BJ (cell line): ENCODE measurements around the gene SNTN. TPM values are rescaled to one million over a fixed set of nuclear protein-coding genes. Genes with fewer than 3 reads are reported as not detected.

Source experiments
- CTCF ChIA-PET: fragments of 350-600 bp; formaldehyde crosslinking; extraction: SDS; loops from one replicate; lab custom pipeline; 2021; ENCODE audit warnings: antibody characterized with exemption, inconsistent platforms; lab: Yijun Ruan, JAX
- POLR2A ChIA-PET: fragments of 300-600 bp; sonication (Branson Sonifier 250); formaldehyde crosslinking; extraction: SDS; loops from one replicate; lab custom pipeline; 2021; ENCODE audit warnings: antibody characterized with exemption; lab: Charles Lee
- DNase-seq: peaks from one replicate; pipeline ENCODE4 v3.0.0-alpha.2; 2011; ENCODE audit warnings: low read depth
- H3K27me3 ChIP-seq: 2 replicates; pipeline ENCODE4 v1.6.0; 2011; ENCODE audit warnings: low read length; ENCODE audit not compliant: control insufficient read depth, insufficient read depth
- H3K36me3 ChIP-seq: 2 replicates; pipeline ENCODE4 v1.5.1; 2011; ENCODE audit warnings: low read length; ENCODE audit not compliant: control insufficient read depth, insufficient read depth
- H3K4me3 ChIP-seq: 2 replicates; pipeline ENCODE4 v1.5.1; 2011; ENCODE audit warnings: low read depth, mild to moderate bottlenecking, control low read depth, low read length
- CTCF ChIP-seq: IDR thresholded peaks from 2 replicates; pipeline ENCODE4 v1.5.1; 2011; ENCODE audit warnings: low read depth, mild to moderate bottlenecking, control low read depth, inconsistent platforms, low read length, moderate library complexity; ENCODE audit not compliant: insufficient read depth
- polyA plus RNA-seq: library from polyadenylated mRNA; depleted of rRNA; stranded (reverse); fragments of >200 nt; gene quantifications from 2 replicates; pipeline ENCODE4 v1.2.3, GENCODE V29; 2011

SNTN gene
- polyA plus RNA-seq, 1 experiment: not detected

- Histone ChIP-seq H3K36me3 (no peaks in the 10 kb centered on the region), H3K27me3 (peaks cover 1% of the 10 kb centered on the region; the same call in 1 of the 2 replicates), H3K4me3 (no peak overlapping the region)
- CTCF ChIA-PET: no interaction called here
- POLR2A ChIA-PET: no interaction called here
- DNase-seq: no peak
- no peak for TF ChIP-seq CTCF
These were observed 2.5 kb downstream of the SNTN start for GRCh38 chr3:63654931-63655330.

GRCh38 chr3:63655519-63655918, 3.0 kb downstream of the SNTN start:
- TF ChIP-seq CTCF: no peak
- no peak overlapping the region for H3K4me3 ChIP-seq
- ChIA-PET POLR2A (no interaction called here), CTCF (no interaction called here)
- peak; percentile 89 for DNase-seq
- no peaks in the 10 kb centered on the region for H3K36me3 ChIP-seq
- peaks cover 1% of the 10 kb centered on the region; the same call in 1 of the 2 replicates for H3K27me3 ChIP-seq

- ChIA-PET CTCF (interaction anchor here (0.6 kb wide), 1 partner anchor 174 kb away, joined by 3 read pairs; no protein-coding TSS in a partner anchor), POLR2A (no interaction called here)
- TF ChIP-seq CTCF: no peak
- Histone ChIP-seq H3K4me3 (no peak overlapping the region), H3K27me3 (no peaks in the 10 kb centered on the region), H3K36me3 (no peaks in the 10 kb centered on the region)
- DNase-seq: no peak
These were observed 4.3 kb downstream of the SNTN start for GRCh38 chr3:63656786-63657185.

- no peaks in the 10 kb centered on the region for H3K36me3 ChIP-seq
- TF ChIP-seq CTCF: no peak
- no peak overlapping the region for H3K4me3 ChIP-seq
- DNase-seq: no peak
- ChIA-PET CTCF (interaction anchor here (0.6 to 5.7 kb wide), 6 partner anchors 9 to 310 kb away, joined by 3 to 57 read pairs (median 4); no protein-coding TSS in a partner anchor), POLR2A (no interaction called here)
- no peaks in the 10 kb centered on the region for H3K27me3 ChIP-seq
These were observed 8.8 kb downstream of the SNTN start for GRCh38 chr3:63661242-63661641.

- Histone ChIP-seq H3K36me3 (no peaks in the 10 kb centered on the region), H3K27me3 (no peaks in the 10 kb centered on the region), H3K4me3 (no peak overlapping the region)
- CTCF ChIA-PET: interaction anchor here (0.7 to 5.7 kb wide), 5 partner anchors 8 to 316 kb away, joined by 3 to 57 read pairs (median 5); partner anchors contain the start of gene C3orf49
- TF ChIP-seq CTCF: no peak
- POLR2A ChIA-PET: no interaction called here
- DNase-seq: no peak
These were observed 9.5 kb downstream of the SNTN start for GRCh38 chr3:63662011-63662410.
